Urinary bladder (tissue), 2 donors: ENCODE results near the gene NPIPA5. TPM values are rescaled to one million over a fixed set of nuclear protein-coding genes. Genes with fewer than 3 reads are reported as not detected.

ENCODE experiments used
- polyA plus RNA-seq: library from polyadenylated mRNA; stranded (reverse); fragments of 200-250 nt; gene quantifications from one replicate; pipeline ENCODE4 v1.2.3, GENCODE V29; 2013
- total RNA-seq: library from RNA; depleted of rRNA; stranded (reverse); fragments of >200 nt; gene quantifications from one replicate; pipeline ENCODE4 v1.2.3, GENCODE V29; 2014
- donor health status: healthy.

NPIPA5 gene
- total and polyA plus RNA-seq, 2 donors, result 3.9 to 4.6 TPM

Other genes starting within 250 kb of the NPIPA5 start
- gene MPV17L, start 17.5 kb upstream of the NPIPA5 start, total RNA-seq, result 5.8 TPM
- 4.4 TPM for gene MPV17L, start 17.5 kb upstream of the NPIPA5 start, polyA plus RNA-seq
- gene BMERB1, start 56.3 kb upstream of the NPIPA5 start, total RNA-seq, result 41.5 TPM
- gene BMERB1, start 56.3 kb upstream of the NPIPA5 start, polyA plus RNA-seq, result 77.0 TPM